Omental fat pad (tissue), 4 donors: ENCODE measurements around the gene PALD1. TPM values are rescaled to one million over a fixed set of nuclear protein-coding genes. Genes with fewer than 3 reads are reported as not detected.

Experiments
- ATAC-seq: fragments of 150-250 bp; one replicate; pipeline ENCODE4 v1.9.1; 2016; ENCODE audit warnings: mild to moderate bottlenecking, moderate library complexity; ENCODE audit not compliant: low FRiP score
- DNase-seq: peaks from one replicate; pipeline ENCODE4 v3.0.0-alpha.2; 2019; ENCODE audit warnings: low spot score
- total RNA-seq, 4 donors: library from RNA; depleted of rRNA; stranded (reverse); fragments of >200 nt; gene quantifications; one replicate each; pipeline ENCODE4 v1.1.0, GENCODE V29; 2016
- TF ChIP-seq, protein P1 (sequence below), 3 donors: fragments of 450-650 bp; IDR thresholded peaks; one replicate each; pipeline ENCODE4 v1.5.1; 2016 to 2017; ENCODE audit warnings: antibody characterized with exemption in 3 of 3, mild to moderate bottlenecking in 3 of 3, moderate library complexity in 2 of 3

PALD1 gene
- total RNA-seq, 4 donors from 2014 or later = 3.3 to 12.1 (median 8.0) TPM

DNA sequence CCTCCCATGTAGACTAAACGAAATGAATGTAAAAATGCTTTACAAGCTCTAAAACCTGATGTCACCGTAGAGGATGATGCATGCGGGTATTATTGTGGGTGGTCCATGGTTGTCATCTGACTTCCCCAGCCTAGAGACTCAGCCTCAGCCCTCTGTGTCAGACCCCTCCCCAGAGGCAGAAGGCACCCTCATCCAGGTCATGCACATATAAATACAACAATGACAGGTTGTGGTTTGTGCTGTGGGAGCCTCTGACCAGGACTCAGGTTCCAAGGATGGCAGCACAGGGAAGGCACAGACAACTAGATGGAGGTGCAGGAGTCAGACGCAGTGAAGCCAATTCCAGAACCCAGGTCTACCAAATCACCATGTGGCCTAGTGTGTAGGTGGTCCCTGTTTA is 33.8 kb upstream of the PALD1 start:
- DNase-seq (no peak), ATAC-seq (no peak)
- TF ChIP-seq, protein P1, sequence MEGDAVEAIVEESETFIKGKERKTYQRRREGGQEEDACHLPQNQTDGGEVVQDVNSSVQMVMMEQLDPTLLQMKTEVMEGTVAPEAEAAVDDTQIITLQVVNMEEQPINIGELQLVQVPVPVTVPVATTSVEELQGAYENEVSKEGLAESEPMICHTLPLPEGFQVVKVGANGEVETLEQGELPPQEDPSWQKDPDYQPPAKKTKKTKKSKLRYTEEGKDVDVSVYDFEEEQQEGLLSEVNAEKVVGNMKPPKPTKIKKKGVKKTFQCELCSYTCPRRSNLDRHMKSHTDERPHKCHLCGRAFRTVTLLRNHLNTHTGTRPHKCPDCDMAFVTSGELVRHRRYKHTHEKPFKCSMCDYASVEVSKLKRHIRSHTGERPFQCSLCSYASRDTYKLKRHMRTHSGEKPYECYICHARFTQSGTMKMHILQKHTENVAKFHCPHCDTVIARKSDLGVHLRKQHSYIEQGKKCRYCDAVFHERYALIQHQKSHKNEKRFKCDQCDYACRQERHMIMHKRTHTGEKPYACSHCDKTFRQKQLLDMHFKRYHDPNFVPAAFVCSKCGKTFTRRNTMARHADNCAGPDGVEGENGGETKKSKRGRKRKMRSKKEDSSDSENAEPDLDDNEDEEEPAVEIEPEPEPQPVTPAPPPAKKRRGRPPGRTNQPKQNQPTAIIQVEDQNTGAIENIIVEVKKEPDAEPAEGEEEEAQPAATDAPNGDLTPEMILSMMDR (IDR thresholded peaks at IDR 0.05) = no peak

DNA sequence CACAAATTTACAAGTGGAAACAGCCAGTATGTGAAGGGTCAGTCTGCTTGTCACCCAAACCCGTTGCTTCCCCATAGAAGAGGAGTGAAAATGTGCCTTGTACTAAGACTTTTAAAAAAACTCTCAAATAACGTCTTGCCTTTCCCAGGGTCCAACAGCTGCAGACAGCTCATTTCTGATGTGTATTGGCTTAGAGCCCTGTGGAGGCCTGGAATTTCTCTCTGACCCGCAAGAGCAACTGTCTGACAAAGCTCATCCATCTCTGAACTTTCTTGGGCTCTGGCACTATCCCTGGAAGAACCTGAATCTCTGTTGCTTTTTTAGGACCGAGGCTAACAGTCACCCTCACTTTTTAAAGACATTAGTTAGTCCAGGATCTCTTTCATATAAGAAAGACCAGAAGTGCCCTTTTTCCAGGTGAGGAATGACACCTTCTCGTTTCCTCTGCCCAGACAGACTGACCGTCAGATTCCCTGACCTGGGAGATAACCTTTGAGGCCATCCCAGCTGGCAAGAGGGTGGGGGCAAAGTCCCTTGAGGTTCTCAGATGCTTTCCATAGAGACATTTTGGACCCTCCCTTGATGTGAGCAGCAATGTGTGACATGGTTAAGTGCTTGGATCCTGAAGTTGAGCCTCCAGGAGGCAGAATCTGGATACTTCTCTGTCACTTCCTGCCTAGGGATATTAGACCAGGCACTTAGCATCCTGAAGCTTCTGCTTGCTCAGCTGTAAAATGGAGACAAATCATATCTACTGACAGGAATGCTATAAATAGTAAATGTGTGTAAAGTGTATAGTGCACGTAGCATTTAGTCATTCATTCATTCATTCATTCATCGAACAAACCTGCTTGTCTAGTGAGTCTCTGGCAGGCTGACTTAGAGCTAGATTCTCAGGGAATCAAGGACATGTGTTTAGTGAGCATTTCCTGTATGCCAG is 32.6 kb upstream of the PALD1 start:
- TF ChIP-seq, protein P1 (IDR thresholded peaks at IDR 0.05) = no peak
- DNase-seq = no peak
- peak; percentile 63 for ATAC-seq

- ATAC-seq (no peak), DNase-seq (no peak)
- TF ChIP-seq, protein P1 (IDR thresholded peaks at IDR 0.05) = no peak
Observed at GRCh38 chr10:70448236-70448635, 30.3 kb upstream of the PALD1 start.

GRCh38 chr10:70455213-70455630 is 23.3 kb upstream of the PALD1 start:
- DNase-seq (no peak), ATAC-seq (no peak)
- TF ChIP-seq, protein P1 (IDR thresholded peaks at IDR 0.05) = no peak

DNA sequence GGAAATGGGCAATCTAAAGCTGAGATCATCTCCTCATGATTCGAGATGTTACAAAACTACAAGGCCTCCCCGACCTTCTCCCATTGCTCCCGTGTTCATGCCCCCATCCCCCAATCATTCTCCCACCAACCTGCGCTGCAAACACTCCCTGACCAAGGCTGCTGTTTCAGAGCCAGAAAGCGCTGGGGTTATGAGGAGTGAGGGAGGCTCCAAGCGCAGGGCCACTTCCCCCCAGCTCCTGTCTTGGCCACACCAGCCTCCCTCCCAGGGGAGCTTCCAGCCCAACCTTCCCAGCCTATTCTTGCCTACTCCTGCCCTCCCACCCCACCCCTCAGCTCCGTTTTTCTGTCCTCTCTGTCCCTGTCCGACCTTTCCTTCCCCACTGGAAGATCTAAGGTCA is 22.4 kb upstream of the PALD1 start:
- no peak for ATAC-seq
- TF ChIP-seq, protein P1 (IDR thresholded peaks at IDR 0.05) = no peak
- no peak for DNase-seq

DNA sequence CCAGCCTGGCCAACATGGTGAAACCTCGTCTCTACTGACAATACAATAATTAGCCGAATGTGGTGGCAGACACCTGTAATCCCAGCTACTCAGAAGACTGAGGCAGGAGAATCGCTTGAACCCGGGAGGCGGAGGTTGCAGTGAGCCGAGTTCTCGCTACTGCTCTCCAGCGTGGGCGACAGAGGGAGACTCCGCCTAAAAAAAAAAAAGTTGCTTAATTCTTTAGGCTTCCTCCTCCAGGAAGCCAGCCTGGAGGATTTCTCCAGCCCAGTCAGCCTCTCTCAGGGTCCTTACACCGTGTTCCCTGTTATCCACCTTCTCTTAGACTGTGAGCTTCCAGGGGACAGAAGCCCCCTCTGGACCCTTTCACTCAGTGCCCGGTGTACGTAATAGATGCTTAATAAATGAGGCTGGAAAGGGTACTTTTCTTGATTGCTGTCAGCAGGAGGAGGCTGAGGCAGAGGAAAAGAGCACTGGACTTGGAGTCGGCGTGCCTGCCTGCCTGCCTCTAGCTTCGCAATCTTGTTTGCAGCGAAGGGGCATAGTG is 20.7 kb upstream of the PALD1 start:
- no peak for DNase-seq
- no peak for ATAC-seq
- TF ChIP-seq, protein P1 (IDR thresholded peaks at IDR 0.05) = no peak
